Measurements from ENCODE around the gene SEMA5A.

SEMA5A gene

GRCh38 chr5:9468060-9468388 is 77.9 kb downstream of the SEMA5A start:
- DNase-seq (ENCODE audit: low read depth), result peak; percentile 88
- no peak for TF ChIP-seq CTCF (conservative IDR thresholded peaks at IDR 0.05; ENCODE audit: low read length)
- H3K4me3 ChIP-seq (ENCODE audit: low read length), result no peak overlapping the region

DNA sequence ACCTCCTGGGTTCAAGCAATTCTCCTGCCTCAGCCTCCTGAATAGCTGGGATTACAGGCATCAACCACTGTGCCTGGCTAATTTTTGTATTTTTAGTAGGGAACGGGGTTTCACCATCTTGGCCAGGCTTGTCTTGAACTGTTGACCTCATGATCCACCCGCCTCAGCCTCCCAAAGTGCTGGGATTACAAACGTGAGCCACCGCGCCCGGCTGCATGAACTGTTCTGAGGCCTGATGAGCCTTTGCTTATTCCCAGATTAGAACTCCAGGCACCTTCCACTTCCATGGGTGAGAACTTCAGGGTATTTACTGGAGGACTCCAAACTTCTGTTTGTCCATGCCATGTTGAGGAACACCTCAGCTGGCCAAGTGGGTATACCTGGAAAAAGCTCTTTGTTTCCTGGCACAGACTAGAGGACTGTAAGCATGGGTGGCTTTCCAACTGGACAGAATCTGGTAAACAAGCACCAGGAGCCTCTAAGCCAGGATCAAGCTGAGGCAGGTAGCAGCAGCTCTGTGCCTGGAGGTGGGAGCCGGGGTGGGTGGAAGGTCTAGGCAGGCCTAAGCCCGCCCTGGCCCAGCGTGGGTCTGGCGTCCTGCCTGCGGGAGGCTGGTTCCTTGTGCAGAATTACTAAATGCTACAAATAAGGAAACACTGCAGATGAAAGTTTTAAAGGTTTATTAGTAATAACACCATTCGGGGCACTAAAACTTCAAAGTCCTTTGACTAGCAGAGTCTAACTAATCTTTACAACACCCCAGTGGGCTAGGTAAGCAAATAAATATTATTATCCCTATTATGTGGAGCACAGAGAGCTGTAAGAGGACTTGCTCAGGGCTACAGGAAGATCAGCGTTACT is 78.4 kb downstream of the SEMA5A start:
- no peak for DNase-seq (ENCODE audit: low read depth)
- no peak for TF ChIP-seq CTCF (conservative IDR thresholded peaks at IDR 0.05; ENCODE audit: low read length)
- H3K4me3 ChIP-seq (ENCODE audit: low read length), result no peak overlapping the region

- no peak for TF ChIP-seq CTCF (conservative IDR thresholded peaks at IDR 0.05; ENCODE audit: low read length)
- no peak overlapping the region for H3K4me3 ChIP-seq (ENCODE audit: low read length)
- peak; percentile 69 for DNase-seq (ENCODE audit: low read depth)
These were observed 79.2 kb downstream of the SEMA5A start for GRCh38 chr5:9466697-9467096.

DNA sequence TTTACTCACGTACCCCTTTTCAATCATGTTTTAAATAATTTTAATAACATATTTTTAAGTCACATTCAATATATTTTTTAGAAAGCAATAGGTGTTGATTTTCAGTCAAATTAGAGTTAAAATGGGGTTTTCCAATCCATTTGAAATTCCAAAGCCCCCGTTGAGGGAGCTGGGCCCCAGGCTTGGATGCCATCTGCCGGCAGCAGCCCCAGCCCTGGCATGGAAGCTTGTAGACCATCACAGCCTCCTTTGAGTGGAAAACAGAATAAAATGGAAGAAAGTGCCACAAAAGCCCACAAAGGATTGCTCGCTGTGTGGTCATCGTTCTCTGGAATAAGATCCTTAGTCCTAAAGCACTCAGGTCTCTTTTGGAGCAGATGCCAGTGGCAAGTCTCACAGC is 81.4 kb downstream of the SEMA5A start:
- no peak for TF ChIP-seq CTCF (conservative IDR thresholded peaks at IDR 0.05; ENCODE audit: low read length)
- DNase-seq (ENCODE audit: low read depth), result no peak
- no peak overlapping the region for H3K4me3 ChIP-seq (ENCODE audit: low read length)

DNA sequence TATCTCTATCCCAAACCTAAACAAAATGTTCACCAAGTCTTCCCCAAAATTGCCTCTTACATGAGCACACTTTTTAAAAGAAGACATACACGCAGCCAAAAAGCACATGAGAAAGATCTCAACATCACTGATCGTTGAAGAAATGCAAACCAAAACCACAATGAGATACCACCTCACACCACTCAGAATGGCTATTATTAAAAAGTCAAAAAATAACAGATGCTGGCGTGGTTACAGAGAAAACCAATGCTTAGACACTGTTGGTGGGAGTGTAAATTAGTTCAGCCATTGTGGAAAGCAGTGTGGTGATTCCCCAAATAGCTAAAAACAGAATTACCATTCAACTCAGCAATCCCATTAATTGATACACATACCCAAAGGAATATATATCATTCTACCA is 83.8 kb downstream of the SEMA5A start:
- DNase-seq (ENCODE audit: low read depth), result no peak
- H3K4me3 ChIP-seq (ENCODE audit: low read length), result no peak overlapping the region
- no peak for TF ChIP-seq CTCF (conservative IDR thresholded peaks at IDR 0.05; ENCODE audit: low read length)

- TF ChIP-seq CTCF (conservative IDR thresholded peaks at IDR 0.05; ENCODE audit: low read length), result no peak
- no peak for DNase-seq (ENCODE audit: low read depth)
- no peak overlapping the region for H3K4me3 ChIP-seq (ENCODE audit: low read length)
These were observed 84.8 kb downstream of the SEMA5A start for GRCh38 chr5:9460885-9461645.
